Gastrocnemius medialis (tissue), 4 donors: Measurements from ENCODE around the gene OCSTAMP.

Source experiments
- POLR2A ChIP-seq, 2 donors: fragments of 450-650 bp; IDR thresholded peaks; one replicate each; pipeline ENCODE4 v1.6.1; 2017; ENCODE audit warnings: antibody characterized with exemption in 2 of 2, mild to moderate bottlenecking in 2 of 2, moderate library complexity in 2 of 2
- TF ChIP-seq, protein P1 (sequence below), 5 experiments: fragments of 450-650 bp in 3 of 5; fragments of 200-600 bp in 2 of 5; sonication (generic) in 2 of 5; IDR thresholded peaks in 4 of 5; conservative IDR thresholded peaks in 1 of 5; 1 replicate in 4 of 5; 2 replicates in 1 of 5; pipeline ENCODE4 v1.5.1; 2016 to 2019; ENCODE audit warnings: antibody characterized with exemption in 5 of 5, mild to moderate bottlenecking in 3 of 5, moderate library complexity in 3 of 5

DNA sequence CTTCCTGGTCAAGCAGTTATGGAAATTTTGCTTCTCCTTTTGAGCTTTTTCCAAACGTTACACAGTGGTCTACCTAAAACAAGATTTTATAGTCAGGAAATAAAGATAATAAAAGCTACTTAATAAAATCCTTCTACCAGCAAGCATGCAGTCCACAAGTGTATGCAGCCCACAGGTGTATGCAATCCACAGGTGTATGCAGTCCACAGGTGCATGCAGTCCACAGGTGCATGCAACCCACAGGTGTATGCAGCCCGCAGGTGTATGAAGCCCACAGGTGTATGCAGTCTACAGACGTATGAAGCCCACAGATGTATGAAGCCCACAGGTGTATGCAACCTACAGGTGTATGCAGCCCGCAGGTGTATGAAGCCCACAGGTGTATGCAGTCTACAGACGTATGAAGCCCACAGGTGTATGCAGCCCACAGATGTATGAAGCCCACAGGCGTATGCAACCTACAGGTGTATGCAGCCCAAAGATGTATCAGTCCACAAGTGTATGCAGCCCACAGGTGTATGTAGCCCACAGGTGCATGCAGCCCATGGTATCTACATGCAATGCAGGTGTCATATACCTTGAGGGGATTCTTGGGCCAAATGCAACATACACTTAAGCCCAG lies 26.4 kb upstream of the OCSTAMP start:
- TF ChIP-seq, protein P1, sequence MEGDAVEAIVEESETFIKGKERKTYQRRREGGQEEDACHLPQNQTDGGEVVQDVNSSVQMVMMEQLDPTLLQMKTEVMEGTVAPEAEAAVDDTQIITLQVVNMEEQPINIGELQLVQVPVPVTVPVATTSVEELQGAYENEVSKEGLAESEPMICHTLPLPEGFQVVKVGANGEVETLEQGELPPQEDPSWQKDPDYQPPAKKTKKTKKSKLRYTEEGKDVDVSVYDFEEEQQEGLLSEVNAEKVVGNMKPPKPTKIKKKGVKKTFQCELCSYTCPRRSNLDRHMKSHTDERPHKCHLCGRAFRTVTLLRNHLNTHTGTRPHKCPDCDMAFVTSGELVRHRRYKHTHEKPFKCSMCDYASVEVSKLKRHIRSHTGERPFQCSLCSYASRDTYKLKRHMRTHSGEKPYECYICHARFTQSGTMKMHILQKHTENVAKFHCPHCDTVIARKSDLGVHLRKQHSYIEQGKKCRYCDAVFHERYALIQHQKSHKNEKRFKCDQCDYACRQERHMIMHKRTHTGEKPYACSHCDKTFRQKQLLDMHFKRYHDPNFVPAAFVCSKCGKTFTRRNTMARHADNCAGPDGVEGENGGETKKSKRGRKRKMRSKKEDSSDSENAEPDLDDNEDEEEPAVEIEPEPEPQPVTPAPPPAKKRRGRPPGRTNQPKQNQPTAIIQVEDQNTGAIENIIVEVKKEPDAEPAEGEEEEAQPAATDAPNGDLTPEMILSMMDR (IDR thresholded peaks at IDR 0.05 in 4 of 5, conservative IDR thresholded peaks at IDR 0.05 in 1 of 5) = no peak
- TF ChIP-seq POLR2A (IDR thresholded peaks at IDR 0.05) = no peak
